Measurements from ENCODE around the gene PLPPR3. TPM values are rescaled to one million over a fixed set of nuclear protein-coding genes. Genes with fewer than 3 reads are reported as not detected.
A peak's percentile ranks its signal among the peaks of the same experiment; 100 is the strongest.

The PLPPR3 gene
- total RNA-seq, 6 experiments from 2014 or later = 0.09 TPM; not detected in 5

- TF ChIP-seq CTCF (IDR thresholded peaks at IDR 0.05) = no peak
- Mint-ChIP-seq H3K4me1 (ENCODE audit: low read depth) (peaks cover 16% of the 10 kb centered on the region), H3K27me3 (ENCODE audit: insufficient read depth) (peaks cover 7% of the 10 kb centered on the region), H3K4me3 (no peak overlapping the region), H3K9me3 (no peaks in the 10 kb centered on the region), H3K36me3 (ENCODE audit: low read depth) (peaks cover 9% of the 10 kb centered on the region), H3K27ac (peak overlapping the region; percentile 63)
- no peak for DNase-seq
These were observed 46.2 kb upstream of the PLPPR3 start for GRCh38 chr19:867855-868457.

GRCh38 chr19:867301-867793, 45.6 kb upstream of the PLPPR3 start:
- Mint-ChIP-seq H3K4me3 (no peak overlapping the region), H3K4me1 (ENCODE audit: low read depth) (peaks cover 16% of the 10 kb centered on the region), H3K36me3 (ENCODE audit: low read depth) (peaks cover 9% of the 10 kb centered on the region), H3K27ac (peak overlapping the region; percentile 63), H3K9me3 (0 out of 2 replicates have a peak, but pooled peaks cover 3% of the 10 kb centered on the region), H3K27me3 (ENCODE audit: insufficient read depth) (peaks cover 7% of the 10 kb centered on the region)
- no peak for TF ChIP-seq CTCF (IDR thresholded peaks at IDR 0.05)
- no peak for DNase-seq

- peaks cover 9% of the 10 kb centered on the region for H3K36me3 Mint-ChIP-seq (ENCODE audit: low read depth)
- H3K27ac Mint-ChIP-seq = no peak overlapping the region
- 0 out of 2 replicates have a peak, but pooled peaks cover 3% of the 10 kb centered on the region for H3K9me3 Mint-ChIP-seq
- no peak for DNase-seq
- peaks cover 16% of the 10 kb centered on the region for H3K4me1 Mint-ChIP-seq (ENCODE audit: low read depth)
- TF ChIP-seq CTCF (IDR thresholded peaks at IDR 0.05) = no peak
- H3K27me3 Mint-ChIP-seq (ENCODE audit: insufficient read depth) = peaks cover 7% of the 10 kb centered on the region
- no peak overlapping the region for H3K4me3 Mint-ChIP-seq
These were observed 45.1 kb upstream of the PLPPR3 start for GRCh38 chr19:866769-867300.

GRCh38 chr19:863315-863620, 41.5 kb upstream of the PLPPR3 start:
- peaks cover 9% of the 10 kb centered on the region for H3K36me3 Mint-ChIP-seq (ENCODE audit: low read depth)
- H3K9me3 Mint-ChIP-seq = 0 out of 2 replicates have a peak, but pooled peaks cover 3% of the 10 kb centered on the region
- no peaks in the 10 kb centered on the region; the same call in 1 of the 2 replicates for H3K4me1 Mint-ChIP-seq (ENCODE audit: low read depth)
- no peak for TF ChIP-seq CTCF (IDR thresholded peaks at IDR 0.05)
- peaks cover 7% of the 10 kb centered on the region; the same call in 1 of the 2 replicates for H3K27me3 Mint-ChIP-seq (ENCODE audit: insufficient read depth)
- H3K27ac Mint-ChIP-seq = no peak overlapping the region
- no peak overlapping the region for H3K4me3 Mint-ChIP-seq
- no peak for DNase-seq

GRCh38 chr19:862581-863314, 41.0 kb upstream of the PLPPR3 start:
- Mint-ChIP-seq H3K4me1 (ENCODE audit: low read depth) (no peaks in the 10 kb centered on the region; the same call in 1 of the 2 replicates), H3K27ac (no peak overlapping the region), H3K27me3 (ENCODE audit: insufficient read depth) (peaks cover 7% of the 10 kb centered on the region; the same call in 1 of the 2 replicates), H3K36me3 (ENCODE audit: low read depth) (peaks cover 9% of the 10 kb centered on the region), H3K9me3 (0 out of 2 replicates have a peak, but pooled peaks cover 3% of the 10 kb centered on the region), H3K4me3 (no peak overlapping the region)
- DNase-seq = peak; percentile 9
- TF ChIP-seq CTCF (IDR thresholded peaks at IDR 0.05) = no peak

All from HFFc6 (cell line).